T-helper 22 cell (primary cell): ENCODE results near the gene ABCC11.
A peak's percentile ranks its signal among the peaks of the same experiment; 100 is the strongest.
"Not testable (repeated sequence)": the region's sequence is repeated elsewhere in the genome, so short reads cannot be mapped to it uniquely, and the experiment has no call there.

Source experiments
- DNase-seq: peaks from one replicate; pipeline ENCODE4 v3.0.0-alpha.2; 2020; ENCODE audit warnings: low read depth

Gene ABCC11

GRCh38 chr16:48201515-48202201, 45.7 kb downstream of the ABCC11 start:
- no peak for DNase-seq

- no peak for DNase-seq
Measured at GRCh38 chr16:48197294-48197693, 50.0 kb downstream of the ABCC11 start.

- DNase-seq, result no peak
Measured at GRCh38 chr16:48194828-48195556, 52.3 kb downstream of the ABCC11 start.

GRCh38 chr16:48193846-48194245, 53.5 kb downstream of the ABCC11 start:
- DNase-seq, result no peak

GRCh38 chr16:48188449-48189102, 58.8 kb downstream of the ABCC11 start:
- DNase-seq, result no peak

- DNase-seq, result no peak
Measured at GRCh38 chr16:48187779-48188178, 59.6 kb downstream of the ABCC11 start.

GRCh38 chr16:48184681-48185080, 62.7 kb downstream of the ABCC11 start:
- no peak for DNase-seq

- no peak for DNase-seq
Measured at GRCh38 chr16:48182979-48183537, 64.3 kb downstream of the ABCC11 start.

- DNase-seq, result not testable (repeated sequence)
Measured at GRCh38 chr16:48181746-48182520, 65.4 kb downstream of the ABCC11 start.

GRCh38 chr16:48180868-48181480, 66.4 kb downstream of the ABCC11 start:
- no peak for DNase-seq

- DNase-seq, result no peak
Measured at GRCh38 chr16:48176635-48177408, 70.5 kb downstream of the ABCC11 start.

GRCh38 chr16:48173889-48174288, 73.5 kb downstream of the ABCC11 start:
- no peak for DNase-seq

GRCh38 chr16:48172682-48173081, 74.7 kb downstream of the ABCC11 start:
- no peak for DNase-seq

- no peak for DNase-seq
Measured at GRCh38 chr16:48169896-48170295, 77.4 kb downstream of the ABCC11 start.

- no peak for DNase-seq
Measured at GRCh38 chr16:48168075-48168474, 79.3 kb downstream of the ABCC11 start.

- not testable (repeated sequence) for DNase-seq
Measured at GRCh38 chr16:48166617-48167016, 80.7 kb downstream of the ABCC11 start.

- DNase-seq, result no peak
Measured at GRCh38 chr16:48165961-48166578, 81.3 kb downstream of the ABCC11 start.

- peak; percentile 8 for DNase-seq
Measured at GRCh38 chr16:48164907-48165715, 82.2 kb downstream of the ABCC11 start.

GRCh38 chr16:48162839-48163410, 84.4 kb downstream of the ABCC11 start:
- DNase-seq, result no peak
